Spleen (tissue), 11 donors: Measurements from ENCODE around the gene MID1. TPM values are rescaled to one million over a fixed set of nuclear protein-coding genes. Genes with fewer than 3 reads are reported as not detected.

Source experiments
- DNase-seq: peaks from one replicate; pipeline ENCODE4 v3.0.0-alpha.2; 2020
- H3K27ac ChIP-seq, 8 donors: fragments of 200-600 bp; sonication (generic) in 7 of 8; 1 replicate in 4 of 8; 2 replicates in 4 of 8; pipeline versions ENCODE4 v1.5.0 to v1.8.0; 2016 to 2021; ENCODE audit warnings: inconsistent platforms in 4 of 8, mild to moderate bottlenecking in 4 of 8, moderate library complexity in 1 of 8
- H3K27me3 ChIP-seq, 7 donors: fragments of 200-600 bp; sonication (generic) in 6 of 7; replicated peaks in 1 of 7; 1 replicate in 4 of 7; 2 replicates in 3 of 7; pipeline versions ENCODE4 v1.5.0 to v1.8.0; 2016 to 2021; ENCODE audit warnings: inconsistent platforms in 3 of 7, mild to moderate bottlenecking in 1 of 7
- H3K36me3 ChIP-seq, 6 donors: fragments of 200-600 bp; sonication (generic) in 5 of 6; 1 replicate in 4 of 6; 2 replicates in 2 of 6; pipeline versions ENCODE4 v1.5.0 to v1.8.0; 2016 to 2021; ENCODE audit warnings: inconsistent platforms in 2 of 6
- H3K4me1 ChIP-seq, 6 donors: fragments of 200-600 bp; sonication (generic) in 5 of 6; 1 replicate in 3 of 6; 2 replicates in 3 of 6; pipeline versions ENCODE4 v1.5.0 to v1.8.0; 2016 to 2021; ENCODE audit warnings: inconsistent platforms in 3 of 6
- H3K4me3 ChIP-seq, 8 donors: fragments of 200-600 bp; sonication (generic) in 7 of 8; 1 replicate in 4 of 8; 2 replicates in 4 of 8; pipeline versions ENCODE4 v1.5.0 to v1.8.0; 2016 to 2021; ENCODE audit warnings: inconsistent platforms in 4 of 8, mild to moderate bottlenecking in 4 of 8, moderate library complexity in 2 of 8
- H3K9me3 ChIP-seq, 8 donors: fragments of 200-600 bp; sonication (generic) in 7 of 8; 1 replicate in 4 of 8; 2 replicates in 4 of 8; pipeline versions ENCODE4 v1.5.0 to v1.8.0; 2016 to 2021; ENCODE audit warnings: inconsistent platforms in 4 of 8
- CTCF ChIP-seq, 11 experiments: fragments of 200-600 bp in 7 of 11; fragments of 450-650 bp in 4 of 11; sonication (generic) in 4 of 11; IDR thresholded peaks in 8 of 11; conservative IDR thresholded peaks in 3 of 11; 1 replicate in 7 of 11; 2 replicates in 4 of 11; pipeline versions ENCODE4 v1.4.0 to v1.8.0; 2016 to 2021; ENCODE audit warnings: antibody characterized with exemption in 11 of 11, inconsistent platforms in 4 of 11, mild to moderate bottlenecking in 1 of 11
- POLR2A ChIP-seq, 3 donors: fragments of 450-650 bp; IDR thresholded peaks; one replicate each; pipeline ENCODE4 v1.5.1; 2017; ENCODE audit warnings: antibody characterized with exemption in 3 of 3, mild to moderate bottlenecking in 1 of 3
- POLR2AphosphoS5 ChIP-seq, 3 donors: sonication (generic); formaldehyde crosslinking; IDR thresholded peaks; one replicate each; pipeline ENCODE4 v1.5.1; 2017; ENCODE audit warnings: antibody characterized with exemption in 3 of 3
- WGBS, 5 donors: extraction: QIAGEN DNeasy Blood & Tissue Kit in 3 of 5; methylation state at CpG; one replicate each; pipeline versions ENCODE4 v1.1.5 to v1.1.7; 2013 to 2018; 5-methylcytosine and 5-hydroxymethylcytosine counted together
- intact Hi-C: fragments of 100-400 bp; cut with DNase I; formaldehyde crosslinking; loops from one replicate; pipeline ENCODE4 v1.15.0; 2023; ENCODE audit warnings: low total_unique reads
- polyA plus RNA-seq, 3 donors: library from polyadenylated mRNA; stranded (reverse); fragments of 200-250 nt; gene quantifications; one replicate each; pipeline ENCODE4 v1.2.1, GENCODE V29; 2013
- total RNA-seq, 7 donors: library from RNA; depleted of rRNA in 3 of 7; stranded (reverse); fragments of >200 nt in 3 of 7; fragmentation: NEBNext Ultra II Directional in 4 of 7; extraction: Animal tissue kit (Norgen Biotek cat#: 25700) in 4 of 7; gene quantifications; one replicate each; pipeline versions ENCODE4 v1.1.0 to v1.2.1, GENCODE V29; 2016 to 2021
- donor health status: healthy with polysubstance abuse.
- donor health status: DM: no; HTN: no; CAD: no; lungs with moderate emphysema.
- donor health status: DM: no; HTN: no; CAD: no.
- donor health status: Bipolar disorder and iron deficiency.
- donor health status: healthy.
- donor health status: DM: no; HTN: no; CAD: no.
- donor health status: DM: yes; HTN: yes; CAD: no.

The MID1 gene
- total and polyA plus RNA-seq, 10 donors = 0.24 to 4.4 (median 2.7) TPM

GRCh38 chrX:10571260-10571659 lies 49.1 kb downstream of the MID1 start:
- Histone ChIP-seq H3K4me1 (no peaks in the 10 kb centered on the region), H3K9me3 (peaks cover 0 to 10% (median 0%) of the 10 kb centered on the region in 8 donors), H3K4me3 (no peak overlapping the region), H3K27me3 (peaks cover 0 to 8% (median 0%) of the 10 kb centered on the region in 7 donors), H3K36me3 (no peaks in the 10 kb centered on the region), H3K27ac (no peak overlapping the region)
- TF ChIP-seq POLR2AphosphoS5 (IDR thresholded peaks at IDR 0.05) = no peak
- TF ChIP-seq POLR2A (IDR thresholded peaks at IDR 0.05) = no peak
- TF ChIP-seq CTCF (IDR thresholded peaks at IDR 0.05 in 8 of 11, conservative IDR thresholded peaks at IDR 0.05 in 3 of 11) = no peak
- WGBS, 5 donors = 72 to 93% (median 85%) methylated on average over 1 of the region's 1 CpG
- intact Hi-C loops = no loop called here
- DNase-seq = no peak

GRCh38 chrX:10570601-10571000 lies 49.8 kb downstream of the MID1 start:
- Histone ChIP-seq H3K27ac (no peak overlapping the region), H3K9me3 (peaks cover 0 to 10% (median 0%) of the 10 kb centered on the region in 8 donors), H3K36me3 (no peaks in the 10 kb centered on the region), H3K4me3 (no peak overlapping the region), H3K4me1 (no peaks in the 10 kb centered on the region), H3K27me3 (peaks cover 0 to 5% (median 0%) of the 10 kb centered on the region in 7 donors)
- WGBS, 5 donors = 85 to 97% (median 92%) methylated on average over 1 of the region's 1 CpG
- intact Hi-C loops = no loop called here
- TF ChIP-seq POLR2AphosphoS5 (IDR thresholded peaks at IDR 0.05) (no peak), CTCF (IDR thresholded peaks at IDR 0.05 in 8 of 11, conservative IDR thresholded peaks at IDR 0.05 in 3 of 11) (no peak), POLR2A (IDR thresholded peaks at IDR 0.05) (no peak)
- DNase-seq = no peak

- TF ChIP-seq CTCF (IDR thresholded peaks at IDR 0.05 in 8 of 11, conservative IDR thresholded peaks at IDR 0.05 in 3 of 11) (no peak), POLR2A (IDR thresholded peaks at IDR 0.05) (no peak), POLR2AphosphoS5 (IDR thresholded peaks at IDR 0.05) (no peak)
- intact Hi-C loops = no loop called here
- H3K9me3 ChIP-seq = peaks cover 0 to 10% (median 0%) of the 10 kb centered on the region in 8 donors
- no peaks in the 10 kb centered on the region for H3K27me3 ChIP-seq
- no peak for DNase-seq
- H3K4me3 ChIP-seq = no peak overlapping the region
- WGBS, 5 donors = 43 to 70% (median 66%) methylated on average over 4 of the region's 4 CpGs
- H3K4me1 ChIP-seq = no peaks in the 10 kb centered on the region
- no peak overlapping the region for H3K27ac ChIP-seq
- no peaks in the 10 kb centered on the region for H3K36me3 ChIP-seq
Measured at GRCh38 chrX:10569946-10570345, 50.4 kb downstream of the MID1 start.

- no peaks in the 10 kb centered on the region for H3K36me3 ChIP-seq
- no peaks in the 10 kb centered on the region for H3K4me1 ChIP-seq
- no peak overlapping the region for H3K27ac ChIP-seq
- H3K9me3 ChIP-seq = no peaks in the 10 kb centered on the region
- intact Hi-C loops = no loop called here
- no peaks in the 10 kb centered on the region for H3K27me3 ChIP-seq
- 63 to 89% (median 75%) methylated on average over 3 of the region's 3 CpGs for WGBS, 5 donors
- TF ChIP-seq CTCF (IDR thresholded peaks at IDR 0.05 in 8 of 11, conservative IDR thresholded peaks at IDR 0.05 in 3 of 11) (no peak), POLR2A (IDR thresholded peaks at IDR 0.05) (no peak), POLR2AphosphoS5 (IDR thresholded peaks at IDR 0.05) (no peak)
- DNase-seq = no peak
- no peak overlapping the region for H3K4me3 ChIP-seq
Measured at GRCh38 chrX:10568428-10568827, 52.0 kb downstream of the MID1 start.
